Astrocyte of the cerebellum (primary cell): ENCODE measurements around the gene HDAC9.
"Not testable (repeated sequence)": the region's sequence is repeated elsewhere in the genome, so short reads cannot be mapped to it uniquely, and the experiment has no call there.

Experiments used
- DNase-seq: peaks from one replicate; pipeline ENCODE4 v3.0.0-alpha.2; 2011; ENCODE audit warnings: low read depth
- H3K4me3 ChIP-seq: 2 replicates; pipeline ENCODE4 v1.5.1; 2011; ENCODE audit warnings: mild to moderate bottlenecking, low read depth, low read length, moderate library complexity
- CTCF ChIP-seq: IDR thresholded peaks from 2 replicates; pipeline ENCODE4 v1.5.1; 2012; ENCODE audit warnings: low read length, low read depth, moderate library complexity, mild to moderate bottlenecking; ENCODE audit errors: missing control alignments
- in situ Hi-C: cut with HindIII; loops from 2 replicates; pipeline ENCODE4 v1.10.0; 2017; ENCODE audit warnings: low sequenced_read_pairs

HDAC9 gene

GRCh38 chr7:18975689-18976280 is 480.2 kb downstream of the HDAC9 start:
- in situ Hi-C loops = no loop called here
- H3K4me3 ChIP-seq = no peak overlapping the region
- no peak for TF ChIP-seq CTCF
- no peak for DNase-seq

- in situ Hi-C loops = no loop called here
- TF ChIP-seq CTCF = no peak
- no peak overlapping the region for H3K4me3 ChIP-seq
- no peak for DNase-seq
These were observed 481.3 kb downstream of the HDAC9 start for GRCh38 chr7:18976715-18977471.

- H3K4me3 ChIP-seq = no peak overlapping the region
- in situ Hi-C loops = no loop called here
- DNase-seq = peak; percentile 93
These were observed 482.6 kb downstream of the HDAC9 start for GRCh38 chr7:18978108-18978495.

GRCh38 chr7:18990700-18991099 is 495.2 kb downstream of the HDAC9 start:
- in situ Hi-C loops, H3K4me3 ChIP-seq, DNase-seq: not testable (repeated sequence)

More at GRCh38 chr7:18978108-18978495, 482.6 kb downstream of the HDAC9 start:
- TF ChIP-seq CTCF = no peak

- no peak for TF ChIP-seq CTCF
- H3K4me3 ChIP-seq = no peak overlapping the region
- in situ Hi-C loops = no loop called here
- DNase-seq = no peak
These were observed 498.6 kb downstream of the HDAC9 start for GRCh38 chr7:18993933-18994668.

GRCh38 chr7:18995270-18995671 is 499.7 kb downstream of the HDAC9 start:
- H3K4me3 ChIP-seq = no peak overlapping the region
- no peak for DNase-seq
- TF ChIP-seq CTCF = no peak
- in situ Hi-C loops = no loop called here
